NCI-H187 treated with DMSO at 0.1 percent for 48 hours (cell line): Measurements from ENCODE around the gene LY86.

Experiments
- DNase-seq: peaks from one replicate; lab custom pipeline; 2025; lab: John Stamatoyannopoulos, UW

Gene LY86

GRCh38 chr6:6682225-6682624 lies 93.7 kb downstream of the LY86 start:
- no peak for DNase-seq

- no peak for DNase-seq
Measured at GRCh38 chr6:6683969-6684833, 95.7 kb downstream of the LY86 start.

GRCh38 chr6:6685249-6686040 lies 96.9 kb downstream of the LY86 start:
- DNase-seq: no peak

- DNase-seq: no peak
Measured at GRCh38 chr6:6686176-6686575, 97.7 kb downstream of the LY86 start.

GRCh38 chr6:6686748-6687601 lies 98.5 kb downstream of the LY86 start:
- DNase-seq: peak; percentile 80

GRCh38 chr6:6688283-6688682 lies 99.8 kb downstream of the LY86 start:
- no peak for DNase-seq

GRCh38 chr6:6688951-6689350 lies 100.4 kb downstream of the LY86 start:
- DNase-seq: no peak

- no peak for DNase-seq
Measured at GRCh38 chr6:6689400-6690143, 101.1 kb downstream of the LY86 start.

GRCh38 chr6:6690144-6690483 lies 101.6 kb downstream of the LY86 start:
- no peak for DNase-seq

GRCh38 chr6:6694368-6694780 lies 105.9 kb downstream of the LY86 start:
- no peak for DNase-seq

- DNase-seq: no peak
Measured at GRCh38 chr6:6694825-6695624, 106.5 kb downstream of the LY86 start.

GRCh38 chr6:6695625-6696276 lies 107.2 kb downstream of the LY86 start:
- DNase-seq: no peak

- DNase-seq: no peak
Measured at GRCh38 chr6:6696867-6697531, 108.5 kb downstream of the LY86 start.

- DNase-seq: no peak
Measured at GRCh38 chr6:6697620-6698019, 109.1 kb downstream of the LY86 start.

GRCh38 chr6:6699741-6700367 lies 111.3 kb downstream of the LY86 start:
- DNase-seq: peak; percentile 91

- DNase-seq: no peak
Measured at GRCh38 chr6:6700407-6701270, 112.1 kb downstream of the LY86 start.

- DNase-seq: no peak
Measured at GRCh38 chr6:6701864-6702263, 113.3 kb downstream of the LY86 start.

- no peak for DNase-seq
Measured at GRCh38 chr6:6703699-6704098, 115.2 kb downstream of the LY86 start.
